IPS DF 6.9 (cell line): ENCODE results near the gene NELFCD.

Experiments used
- DNase-seq: peaks from one replicate; pipeline ENCODE4 v3.0.0-alpha.2; 2013; ENCODE audit warnings: low read depth, low spot score
- H3K27ac ChIP-seq: one replicate; pipeline ENCODE4 v1.5.1; 2013; ENCODE audit warnings: low read length, control low read depth
- H3K27me3 ChIP-seq: 2 replicates; pipeline ENCODE4 v1.6.1; 2013; ENCODE audit warnings: mild to moderate bottlenecking, low read length; ENCODE audit not compliant: control insufficient read depth, insufficient read depth
- H3K36me3 ChIP-seq: 2 replicates; pipeline ENCODE4 v1.6.1; 2013; ENCODE audit warnings: low read length; ENCODE audit not compliant: control insufficient read depth, insufficient read depth
- H3K4me1 ChIP-seq: 2 replicates; pipeline ENCODE4 v1.6.1; 2013; ENCODE audit warnings: low read length; ENCODE audit not compliant: control insufficient read depth, insufficient read depth
- H3K4me3 ChIP-seq: 2 replicates; pipeline ENCODE4 v1.5.1; 2013; ENCODE audit warnings: mild to moderate bottlenecking, low read length
- H3K9me3 ChIP-seq: 2 replicates; pipeline ENCODE4 v1.6.1; 2013; ENCODE audit warnings: low read length, inconsistent platforms; ENCODE audit not compliant: control insufficient read depth, insufficient read depth
- WGBS: extraction: QIAGEN DNeasy Blood & Tissue Kit; methylation state at CpG from one replicate; pipeline ENCODE4 v1.1.7; 2013; ENCODE audit warnings: mixed read lengths, missing lambda C conversion rate; ENCODE audit not compliant: insufficient read length, insufficient coverage; 5-methylcytosine and 5-hydroxymethylcytosine counted together

NELFCD gene

DNA sequence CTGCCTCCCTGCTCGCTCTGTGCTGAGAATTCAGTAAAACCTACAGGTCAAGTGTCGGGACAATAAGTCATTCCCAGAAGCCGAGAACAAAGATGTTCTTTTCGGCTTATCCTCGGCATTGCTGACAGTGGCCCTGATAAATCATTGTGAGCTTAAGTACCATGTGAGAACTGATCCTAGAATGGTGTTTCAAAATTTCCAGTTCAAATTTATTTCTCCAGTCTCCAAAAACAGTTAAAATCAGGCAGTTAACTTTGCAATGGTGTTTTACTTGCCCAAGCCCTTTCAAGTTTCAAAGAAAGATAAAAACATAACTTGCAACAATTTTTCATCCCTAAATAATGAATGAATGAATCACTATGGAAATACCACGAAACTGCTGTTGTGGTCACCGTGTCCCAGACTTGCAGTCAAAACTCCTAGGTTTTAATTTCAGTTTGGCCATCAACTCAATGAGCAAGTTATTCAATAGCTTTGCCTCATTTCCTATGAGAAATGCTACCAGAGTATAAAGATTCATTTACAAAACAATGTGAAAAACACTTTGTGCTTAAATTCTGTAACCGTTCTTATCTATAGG is 46.8 kb downstream of the NELFCD start:
- no CpG with 5 or more reads among the region's 8 CpGs for WGBS
- H3K27me3 ChIP-seq, result no peaks in the 10 kb centered on the region
- H3K4me1 ChIP-seq, result no peaks in the 10 kb centered on the region
- H3K36me3 ChIP-seq, result peaks cover 14% of the 10 kb centered on the region
- no peak overlapping the region for H3K4me3 ChIP-seq
- no peaks in the 10 kb centered on the region for H3K9me3 ChIP-seq
- no peak overlapping the region for H3K27ac ChIP-seq
- DNase-seq, result no peak

GRCh38 chr20:59028812-59029211 is 47.8 kb downstream of the NELFCD start:
- Histone ChIP-seq H3K36me3 (peaks cover 14% of the 10 kb centered on the region), H3K4me3 (no peak overlapping the region), H3K27me3 (no peaks in the 10 kb centered on the region), H3K4me1 (no peaks in the 10 kb centered on the region), H3K9me3 (no peaks in the 10 kb centered on the region), H3K27ac (no peak overlapping the region)
- DNase-seq, result no peak
- WGBS, result no CpG with 5 or more reads among the region's 2 CpGs

DNA sequence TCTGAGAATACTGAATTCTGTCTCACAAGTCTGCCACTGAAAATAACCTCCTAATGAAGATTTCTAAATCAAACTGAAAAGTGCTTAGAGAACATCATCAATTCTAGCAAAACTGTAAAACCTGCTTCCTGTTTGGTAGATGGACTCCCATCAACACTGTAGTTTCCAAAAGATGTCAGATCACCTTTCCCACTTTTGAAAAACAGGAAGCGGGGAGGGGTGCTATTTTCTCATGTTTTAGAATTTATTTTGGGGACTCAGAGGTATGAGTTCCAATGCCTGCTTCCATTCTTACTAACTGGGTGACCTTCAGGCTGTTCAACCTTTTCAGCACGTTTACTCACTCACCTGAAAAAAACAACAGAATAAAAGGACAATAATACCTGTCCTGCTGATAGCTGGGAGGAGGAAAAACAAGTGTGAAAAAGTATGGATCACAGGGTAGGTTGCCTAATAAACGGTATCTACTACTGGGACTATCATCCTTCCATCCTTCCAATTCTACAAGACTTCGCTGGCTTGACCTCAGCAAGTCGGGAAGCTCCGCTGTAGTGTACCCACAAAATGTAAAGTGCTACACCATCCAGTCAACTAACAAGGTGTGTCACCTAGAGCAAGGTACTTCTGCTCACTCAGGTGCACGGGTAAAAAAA is 50.0 kb downstream of the NELFCD start:
- H3K9me3 ChIP-seq, result no peaks in the 10 kb centered on the region
- peaks cover 6% of the 10 kb centered on the region for H3K36me3 ChIP-seq
- H3K27me3 ChIP-seq, result no peaks in the 10 kb centered on the region
- no peak overlapping the region for H3K27ac ChIP-seq
- H3K4me1 ChIP-seq, result no peaks in the 10 kb centered on the region
- DNase-seq, result no peak
- H3K4me3 ChIP-seq, result peak overlapping the region; percentile 88; the same call in 1 of the 2 replicates
- WGBS, result no CpG with 5 or more reads among the region's 7 CpGs

DNA sequence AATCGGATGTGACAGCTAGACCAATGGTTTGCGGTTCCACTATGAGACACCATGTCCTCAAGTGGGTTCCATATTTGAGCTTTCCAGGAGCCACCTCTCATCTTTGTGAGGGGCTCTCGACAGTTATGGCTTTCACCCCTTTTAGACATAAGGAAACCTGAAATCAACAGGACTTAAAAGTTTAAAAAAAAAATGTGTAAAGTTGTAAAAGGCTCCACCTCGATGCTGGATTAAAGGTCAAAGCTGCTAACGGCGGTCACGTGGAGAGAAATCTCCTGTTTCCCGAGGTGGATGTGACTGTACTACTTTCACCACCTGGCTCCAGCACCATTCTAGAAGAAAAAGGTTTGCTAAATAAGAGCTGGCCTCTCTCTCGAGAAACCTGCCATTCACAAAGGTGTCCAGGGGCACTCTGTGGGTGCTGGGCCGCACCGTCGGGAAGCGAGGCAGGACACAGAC is 50.5 kb downstream of the NELFCD start:
- no CpG with 5 or more reads among the region's 13 CpGs for WGBS

GRCh38 chr20:59032023-59032712 is 51.1 kb downstream of the NELFCD start, which contains the start of gene ATP5F1E:
TSS of gene ATP5F1E (minus strand) at chr20:59032335. CDS start at chr20:59032251, 84 bp downstream.
- Histone ChIP-seq H3K4me3 (peak within 1 kb of the TSS; percentile 88), H3K36me3 (peaks cover 9% of the 10 kb centered on the region), H3K4me1 (no peaks in the 10 kb centered on the region), H3K27me3 (no peaks in the 10 kb centered on the region), H3K9me3 (no peaks in the 10 kb centered on the region), H3K27ac (no peak within 1 kb of the TSS)
- DNase-seq, result peak; percentile 73
- WGBS, result no CpG with 5 or more reads among the region's 86 CpGs

More for the DNA sequence above, 50.5 kb downstream of the NELFCD start:
- Histone ChIP-seq H3K27ac (no peak overlapping the region), H3K9me3 (no peaks in the 10 kb centered on the region), H3K4me3 (peak overlapping the region; percentile 88), H3K27me3 (no peaks in the 10 kb centered on the region), H3K36me3 (peaks cover 9% of the 10 kb centered on the region), H3K4me1 (no peaks in the 10 kb centered on the region)
- DNase-seq, result no peak

- WGBS, result no CpG with 5 or more reads among the region's 13 CpGs
- no peak for DNase-seq
- no peak overlapping the region for H3K27ac ChIP-seq
- H3K9me3 ChIP-seq, result no peaks in the 10 kb centered on the region
- H3K27me3 ChIP-seq, result no peaks in the 10 kb centered on the region
- H3K4me1 ChIP-seq, result no peaks in the 10 kb centered on the region
- peak overlapping the region; percentile 43; the same call in 1 of the 2 replicates for H3K4me3 ChIP-seq
- H3K36me3 ChIP-seq, result peaks cover 13% of the 10 kb centered on the region
Observed at GRCh38 chr20:59032713-59033059, 51.6 kb downstream of the NELFCD start.

DNA sequence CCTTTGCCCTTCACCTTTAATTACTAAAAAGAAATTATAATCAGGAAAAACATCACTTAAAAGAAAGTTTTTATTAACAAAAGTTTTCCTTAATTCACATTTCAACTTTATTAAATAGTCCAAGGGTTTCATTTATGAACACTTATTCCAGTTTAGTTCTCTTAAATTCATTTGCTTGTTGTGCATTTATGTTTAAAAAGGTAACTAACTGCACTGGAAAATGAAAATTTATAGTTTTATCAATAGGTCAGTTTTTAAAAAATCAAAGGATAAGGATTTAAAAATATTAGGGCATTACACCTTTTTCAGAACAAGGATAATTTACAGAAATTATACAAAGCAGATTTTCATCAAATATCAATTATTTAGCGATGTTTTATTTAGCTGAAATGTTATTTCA is 52.0 kb downstream of the NELFCD start:
- H3K27me3 ChIP-seq, result no peaks in the 10 kb centered on the region
- DNase-seq, result no peak
- no peaks in the 10 kb centered on the region for H3K9me3 ChIP-seq
- H3K4me3 ChIP-seq, result no peak overlapping the region
- H3K36me3 ChIP-seq, result peaks cover 13% of the 10 kb centered on the region
- WGBS, result no CpG with 5 or more reads among the region's 1 CpG
- no peak overlapping the region for H3K27ac ChIP-seq
- H3K4me1 ChIP-seq, result no peaks in the 10 kb centered on the region

DNA sequence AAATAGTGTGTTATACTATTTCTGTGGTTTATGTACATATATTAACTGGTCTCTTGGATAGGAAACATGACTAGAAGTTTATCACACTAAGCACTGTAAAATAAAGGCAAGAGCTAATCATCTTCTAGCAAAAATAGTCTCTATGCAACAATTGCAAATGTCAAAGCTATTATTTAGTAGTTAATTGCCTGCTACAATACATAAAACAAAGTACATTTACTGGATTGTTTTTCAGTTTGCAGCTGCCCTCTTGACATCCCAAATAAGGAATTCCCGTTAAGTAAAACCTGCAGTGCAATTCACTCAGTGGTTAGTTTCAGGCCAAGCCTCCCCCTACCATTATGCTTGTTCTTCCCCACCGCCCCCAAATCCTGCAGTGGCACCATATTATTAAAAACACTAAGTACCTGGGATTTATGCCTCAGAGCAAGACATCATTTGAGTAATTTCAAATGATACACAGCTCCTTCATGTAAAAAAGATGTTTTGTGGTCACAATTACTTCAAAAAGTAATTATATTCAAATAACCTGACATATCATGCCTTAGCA is 52.6 kb downstream of the NELFCD start:
- H3K4me3 ChIP-seq, result no peak overlapping the region

GRCh38 chr20:59035381-59035780 is 54.3 kb downstream of the NELFCD start:
- no peak overlapping the region for H3K4me3 ChIP-seq
- no peaks in the 10 kb centered on the region for H3K4me1 ChIP-seq
- H3K27me3 ChIP-seq, result no peaks in the 10 kb centered on the region
- H3K27ac ChIP-seq, result no peak overlapping the region
- WGBS, result no CpG with 5 or more reads among the region's 3 CpGs
- no peak for DNase-seq
- no peaks in the 10 kb centered on the region for H3K9me3 ChIP-seq
- peaks cover 9% of the 10 kb centered on the region for H3K36me3 ChIP-seq

More for the DNA sequence above, 52.6 kb downstream of the NELFCD start:
- peaks cover 13% of the 10 kb centered on the region for H3K36me3 ChIP-seq
- WGBS, result no CpG with 5 or more reads among the region's 2 CpGs
- no peaks in the 10 kb centered on the region for H3K9me3 ChIP-seq
- H3K4me1 ChIP-seq, result no peaks in the 10 kb centered on the region
- DNase-seq, result no peak
- no peak overlapping the region for H3K27ac ChIP-seq
- no peaks in the 10 kb centered on the region for H3K27me3 ChIP-seq

DNA sequence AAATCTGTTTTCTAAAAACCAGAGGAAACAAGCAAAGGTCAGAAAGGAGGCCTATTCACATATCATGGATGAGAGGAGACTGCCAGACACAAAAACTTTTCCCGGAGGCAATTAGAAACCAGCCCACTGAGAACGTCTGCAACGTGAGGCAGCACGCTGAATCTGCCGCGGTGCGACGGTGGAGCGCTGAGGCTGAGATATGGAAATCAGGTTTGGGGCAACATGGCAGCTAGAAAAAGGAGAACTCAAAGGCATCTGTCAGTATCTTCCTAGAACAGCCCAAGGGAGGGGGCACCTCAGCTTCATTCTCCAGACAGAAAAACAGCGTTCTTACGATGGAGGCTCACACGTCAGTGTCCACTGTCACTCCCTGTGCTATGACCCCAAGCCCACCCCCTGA is 56.3 kb downstream of the NELFCD start:
- WGBS, result no CpG with 5 or more reads among the region's 12 CpGs
- Histone ChIP-seq H3K36me3 (peaks cover 9% of the 10 kb centered on the region; the same call in 1 of the 2 replicates), H3K9me3 (no peaks in the 10 kb centered on the region), H3K4me3 (no peak overlapping the region), H3K4me1 (no peaks in the 10 kb centered on the region), H3K27me3 (no peaks in the 10 kb centered on the region), H3K27ac (no peak overlapping the region)
- no peak for DNase-seq
